ENCODE data around the gene ABTB1. TPM values are rescaled to one million over a fixed set of nuclear protein-coding genes. Genes with fewer than 3 reads are reported as not detected.

Gene ABTB1
- total and polyA plus RNA-seq, 2 donors (not counting 1 experiment from before 2014, with no cell fraction given): 141 to 259 TPM

GRCh38 chr3:127671523-127672428 is 976 bp upstream of the ABTB1 start:
- ATAC-seq (ENCODE audit: low read depth) (peak; percentile 8), DNase-seq (peak; percentile 64)
- Histone ChIP-seq H3K4me3 (ENCODE audit: control extremely low read depth in 1 of 5, extremely low read depth in 1 of 5, insufficient read depth in 1 of 5, low read depth in 2 of 5, low read length in 4 of 5) (peak overlapping the region; percentile 26 to 87 (median 79)), H3K36me3 (replicated peaks in 1 of 2; ENCODE audit: control extremely low read depth in 1 of 2, control insufficient read depth in 1 of 2, extremely low read depth in 1 of 2, insufficient read depth in 2 of 2, low read length in 1 of 2) (peaks cover 0 to 9% of the 10 kb centered on the region in 2 experiments), H3K27ac (ENCODE audit: low read length in 2 of 2) (peak overlapping the region; percentile 83 to 96), H3K79me2 (ENCODE audit: control insufficient read depth, insufficient read depth, low read length) (peaks cover 24% of the 10 kb centered on the region), H3K27me3 (replicated peaks in 1 of 4; ENCODE audit: control extremely low read depth in 1 of 4, control insufficient read depth in 3 of 4, insufficient read depth in 4 of 4, low read length in 3 of 4) (no peaks in the 10 kb centered on the region), H2AFZ (ENCODE audit: insufficient read depth, low read depth, low read length, poor library complexity, severe bottlenecking) (peak overlapping the region; percentile 82), H3K4me2 (replicated peaks; ENCODE audit: low read depth, low read length, poor library complexity, severe bottlenecking) (peak overlapping the region; percentile 99), H3K4me1 (ENCODE audit: control insufficient read depth in 2 of 2, insufficient read depth in 2 of 2, low read length in 2 of 2) (peaks cover 16 to 22% of the 10 kb centered on the region in 2 donors), H4K20me1 (ENCODE audit: control insufficient read depth, insufficient read depth, low read length, poor library complexity, severe bottlenecking) (peaks cover 33% of the 10 kb centered on the region), H3K9me3 (ENCODE audit: control extremely low read depth in 1 of 3, control insufficient read depth in 2 of 3, insufficient read depth in 1 of 3, low read length in 2 of 3) (no peaks in the 10 kb centered on the region), H3K9ac (ENCODE audit: low read length) (peak overlapping the region; percentile 98)
- POLR2A ChIA-PET: interaction anchor here (0.7 to 1.8 kb wide), 5 partner anchors 23 to 81 kb away, joined by 3 to 11 read pairs (median 5); partner anchors contain the start of gene MCM2
- 18% methylated on average over 41 of the region's 44 CpGs for WGBS (ENCODE audit: insufficient coverage)
- H3K9me3 Mint-ChIP-seq (ENCODE audit: insufficient read depth): no peaks in the 10 kb centered on the region
- no peak for TF ChIP-seq CTCF (IDR thresholded peaks at IDR 0.05)
- no peak for TF ChIP-seq EZH2 (IDR thresholded peaks at IDR 0.05; ENCODE audit: borderline replicate concordance, insufficient read depth, low read depth, low read length, poor library complexity, severe bottlenecking)
- H3K4me3 Mint-ChIP-seq: peak overlapping the region; percentile 94
- intact Hi-C loops (cut with micrococcal nuclease): loop anchor here (1.0 to 2.0 kb wide), 3 partner anchors 43 to 81 kb away; partner anchors contain the start of genes MCM2, PODXL2 and TPRA1
- CTCF ChIA-PET: interaction anchor here (0.9 to 2.3 kb wide), 3 partner anchors 24 to 404 kb away, joined by 3 to 5 read pairs (median 3); partner anchors contain the start of gene MCM2
- peaks cover 29% of the 10 kb centered on the region for H3K4me1 Mint-ChIP-seq
- H3K27ac Mint-ChIP-seq: peak overlapping the region; percentile 98
- no peaks in the 10 kb centered on the region for H3K27me3 Mint-ChIP-seq
